ENCODE results near the gene GOSR2.

The GOSR2 gene

DNA sequence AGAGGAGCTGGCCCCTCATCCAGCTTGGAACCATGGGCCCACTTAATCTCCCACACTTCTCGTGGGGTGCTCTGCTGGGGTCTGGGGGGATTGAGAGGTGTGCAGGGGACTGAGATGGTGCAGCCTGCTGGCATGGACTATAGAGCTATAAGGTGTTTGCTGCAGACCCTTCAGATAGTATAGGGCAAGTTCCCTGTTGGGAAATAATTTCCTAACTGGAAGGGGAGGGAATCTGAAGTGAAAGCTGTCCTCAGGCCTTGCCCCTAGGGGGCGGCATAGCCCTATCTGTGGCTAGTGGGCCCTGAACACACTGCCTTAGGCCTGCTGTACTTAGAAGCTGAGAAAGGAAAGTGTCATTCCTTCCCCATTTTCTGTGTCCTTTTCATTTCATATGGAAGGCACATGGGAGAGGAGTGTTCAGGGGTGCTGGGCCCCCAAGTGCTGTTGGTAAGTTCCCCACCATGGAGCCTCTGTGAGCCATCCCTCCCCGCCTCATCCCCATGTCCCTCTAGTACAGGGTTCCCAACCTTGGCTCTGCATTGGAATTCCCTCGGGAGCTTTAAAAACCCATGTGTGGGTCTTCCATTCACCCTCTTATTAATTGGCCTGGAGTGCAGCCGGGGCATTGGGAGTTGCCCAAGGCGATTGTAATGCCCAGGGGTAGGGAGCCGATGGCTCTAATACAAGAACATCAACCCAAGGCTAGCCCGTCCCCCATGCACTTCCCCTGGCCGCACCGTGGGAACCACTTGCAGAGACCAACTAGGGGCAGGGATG is 19.7 kb downstream of the GOSR2 start:
- no peak overlapping the region for H3K27ac ChIP-seq
- TF ChIP-seq, protein P1, sequence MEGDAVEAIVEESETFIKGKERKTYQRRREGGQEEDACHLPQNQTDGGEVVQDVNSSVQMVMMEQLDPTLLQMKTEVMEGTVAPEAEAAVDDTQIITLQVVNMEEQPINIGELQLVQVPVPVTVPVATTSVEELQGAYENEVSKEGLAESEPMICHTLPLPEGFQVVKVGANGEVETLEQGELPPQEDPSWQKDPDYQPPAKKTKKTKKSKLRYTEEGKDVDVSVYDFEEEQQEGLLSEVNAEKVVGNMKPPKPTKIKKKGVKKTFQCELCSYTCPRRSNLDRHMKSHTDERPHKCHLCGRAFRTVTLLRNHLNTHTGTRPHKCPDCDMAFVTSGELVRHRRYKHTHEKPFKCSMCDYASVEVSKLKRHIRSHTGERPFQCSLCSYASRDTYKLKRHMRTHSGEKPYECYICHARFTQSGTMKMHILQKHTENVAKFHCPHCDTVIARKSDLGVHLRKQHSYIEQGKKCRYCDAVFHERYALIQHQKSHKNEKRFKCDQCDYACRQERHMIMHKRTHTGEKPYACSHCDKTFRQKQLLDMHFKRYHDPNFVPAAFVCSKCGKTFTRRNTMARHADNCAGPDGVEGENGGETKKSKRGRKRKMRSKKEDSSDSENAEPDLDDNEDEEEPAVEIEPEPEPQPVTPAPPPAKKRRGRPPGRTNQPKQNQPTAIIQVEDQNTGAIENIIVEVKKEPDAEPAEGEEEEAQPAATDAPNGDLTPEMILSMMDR (IDR thresholded peaks at IDR 0.05), result peak; percentile 91
- no peak for TF ChIP-seq ZFX (IDR thresholded peaks at IDR 0.05; ENCODE audit: borderline replicate concordance)

DNA sequence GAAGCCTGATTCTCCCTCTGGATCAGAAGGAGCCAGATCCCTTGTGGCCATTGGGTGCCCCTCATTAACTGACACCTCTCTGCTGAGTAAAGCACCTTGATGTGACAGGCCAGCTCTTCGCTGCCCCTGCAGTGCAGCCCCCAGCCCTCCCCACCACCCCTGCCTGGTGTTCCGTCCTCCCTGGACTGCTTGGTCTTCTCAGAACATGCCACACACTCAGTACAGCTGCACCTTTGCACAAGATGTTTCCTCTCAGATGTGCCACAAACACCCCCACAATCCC is 20.2 kb downstream of the GOSR2 start:
- no peak for TF ChIP-seq ZFX (IDR thresholded peaks at IDR 0.05; ENCODE audit: borderline replicate concordance)
- TF ChIP-seq, protein P1 (IDR thresholded peaks at IDR 0.05), result no peak
- no peak overlapping the region for H3K27ac ChIP-seq

DNA sequence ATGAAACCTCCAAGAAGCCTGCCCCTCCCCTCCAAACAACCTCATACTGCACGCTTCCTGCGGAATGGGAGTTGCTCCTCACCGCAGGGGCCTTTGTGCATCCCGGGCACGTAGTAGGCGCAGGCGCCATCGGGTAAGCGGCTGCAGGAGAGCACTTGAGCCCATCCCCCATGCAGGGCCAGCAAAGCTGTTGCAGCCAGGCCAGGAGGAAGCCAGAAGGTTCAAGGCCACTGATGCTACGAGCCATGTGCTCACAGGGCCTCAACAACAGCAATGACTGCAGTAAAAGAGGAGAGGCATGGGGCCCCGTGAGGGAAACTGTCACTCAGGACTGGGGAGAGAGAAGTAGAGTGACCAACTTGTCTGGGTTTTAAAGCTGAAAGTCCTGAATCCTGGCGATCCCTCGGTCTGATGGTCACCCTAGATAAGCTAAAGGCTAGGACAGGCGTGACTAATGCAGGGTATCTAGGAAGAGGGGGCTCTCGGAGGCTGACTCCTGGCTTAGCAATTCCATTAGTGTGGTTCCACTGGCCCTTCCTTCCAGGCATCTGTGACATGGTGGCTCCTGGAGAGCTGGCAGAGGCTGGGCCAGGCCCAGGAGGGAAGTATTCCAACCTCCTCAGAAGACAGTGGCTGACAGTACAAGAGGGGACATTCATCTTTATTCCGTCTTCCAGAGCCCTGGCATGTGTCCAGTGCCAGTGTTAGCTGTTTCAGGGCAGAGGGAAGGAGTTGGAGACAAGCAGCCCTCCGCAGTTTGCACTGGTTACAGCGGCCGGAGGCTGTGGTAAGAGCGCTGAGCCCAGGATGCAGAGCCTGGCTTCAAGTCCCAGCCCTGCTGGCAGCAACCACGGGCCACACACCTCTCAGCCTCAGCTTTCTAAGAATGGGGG is 20.8 kb downstream of the GOSR2 start:
- H3K27ac ChIP-seq, result no peak overlapping the region
- no peak for TF ChIP-seq ZFX (IDR thresholded peaks at IDR 0.05; ENCODE audit: borderline replicate concordance)
- TF ChIP-seq, protein P1 (IDR thresholded peaks at IDR 0.05), result no peak

DNA sequence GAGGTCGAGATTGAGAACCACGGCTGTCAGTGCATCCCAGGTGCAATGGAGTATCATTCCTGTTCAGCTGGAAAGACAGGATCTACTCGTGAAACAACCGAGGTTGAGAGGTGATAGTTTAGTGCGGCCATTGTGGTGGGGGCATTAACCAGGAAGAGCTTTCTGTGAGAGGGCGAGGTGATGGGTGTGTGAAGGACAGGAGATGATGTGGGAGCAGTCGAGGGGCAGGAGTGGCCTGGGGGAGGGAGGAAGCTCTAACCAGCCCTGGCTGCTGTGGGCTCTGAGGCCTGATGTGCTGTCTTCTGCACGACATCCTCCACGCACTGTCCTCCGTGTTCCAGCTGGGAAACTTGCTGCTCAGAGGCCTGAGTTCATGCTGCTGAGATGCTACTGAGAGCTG is 22.0 kb downstream of the GOSR2 start:
- H3K27ac ChIP-seq, result no peak overlapping the region
- TF ChIP-seq, protein P1 (IDR thresholded peaks at IDR 0.05), result no peak
- no peak for TF ChIP-seq ZFX (IDR thresholded peaks at IDR 0.05; ENCODE audit: borderline replicate concordance)

DNA sequence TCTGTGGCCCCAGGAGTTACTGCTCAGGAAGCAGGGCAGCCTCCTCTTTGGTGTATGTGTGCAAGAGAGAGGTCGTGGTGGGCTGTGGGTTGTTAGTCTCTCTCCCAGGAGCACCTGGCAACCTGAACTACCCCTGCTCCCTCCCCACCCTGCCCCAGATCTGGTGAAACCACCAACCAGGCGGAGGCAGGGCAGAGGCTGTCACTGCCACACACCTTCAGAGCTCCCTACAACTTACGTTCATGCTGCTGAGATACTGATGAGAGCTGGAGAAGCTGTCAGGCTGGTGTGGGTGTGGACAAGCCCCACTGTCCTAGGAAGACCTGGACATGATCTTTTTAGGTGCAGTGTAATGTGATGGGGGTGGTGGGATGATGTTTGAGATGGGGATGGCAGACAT is 24.3 kb downstream of the GOSR2 start:
- no peak for TF ChIP-seq ZFX (IDR thresholded peaks at IDR 0.05; ENCODE audit: borderline replicate concordance)
- TF ChIP-seq, protein P1 (IDR thresholded peaks at IDR 0.05), result no peak
- no peak overlapping the region for H3K27ac ChIP-seq

DNA sequence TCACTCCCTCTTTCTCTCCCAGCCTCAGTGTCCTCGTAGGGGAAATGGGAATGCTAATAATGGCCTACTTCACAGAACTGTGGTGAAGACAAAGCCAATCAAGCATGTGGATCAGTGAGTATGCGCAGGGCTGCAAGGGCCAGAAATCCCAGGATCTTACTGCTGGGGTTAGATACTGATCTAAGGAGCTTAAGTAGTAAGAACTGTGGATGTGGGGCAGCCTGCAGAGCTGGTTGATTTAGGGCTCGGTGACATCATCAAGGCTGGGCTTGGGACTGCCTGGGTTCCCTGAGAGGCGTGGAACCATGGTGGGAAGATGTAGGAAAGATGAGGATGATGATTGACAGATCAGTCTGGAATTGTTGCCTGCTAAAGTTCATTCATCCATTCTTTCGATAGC is 25.6 kb downstream of the GOSR2 start:
- TF ChIP-seq ZFX (IDR thresholded peaks at IDR 0.05; ENCODE audit: borderline replicate concordance), result no peak
- TF ChIP-seq, protein P1 (IDR thresholded peaks at IDR 0.05), result no peak
- H3K27ac ChIP-seq, result no peak overlapping the region

All from 22Rv1 (cell line).